ENCODE results near the gene SCRN2.
A peak's percentile ranks its signal among the peaks of the same experiment; 100 is the strongest.

The SCRN2 gene

DNA sequence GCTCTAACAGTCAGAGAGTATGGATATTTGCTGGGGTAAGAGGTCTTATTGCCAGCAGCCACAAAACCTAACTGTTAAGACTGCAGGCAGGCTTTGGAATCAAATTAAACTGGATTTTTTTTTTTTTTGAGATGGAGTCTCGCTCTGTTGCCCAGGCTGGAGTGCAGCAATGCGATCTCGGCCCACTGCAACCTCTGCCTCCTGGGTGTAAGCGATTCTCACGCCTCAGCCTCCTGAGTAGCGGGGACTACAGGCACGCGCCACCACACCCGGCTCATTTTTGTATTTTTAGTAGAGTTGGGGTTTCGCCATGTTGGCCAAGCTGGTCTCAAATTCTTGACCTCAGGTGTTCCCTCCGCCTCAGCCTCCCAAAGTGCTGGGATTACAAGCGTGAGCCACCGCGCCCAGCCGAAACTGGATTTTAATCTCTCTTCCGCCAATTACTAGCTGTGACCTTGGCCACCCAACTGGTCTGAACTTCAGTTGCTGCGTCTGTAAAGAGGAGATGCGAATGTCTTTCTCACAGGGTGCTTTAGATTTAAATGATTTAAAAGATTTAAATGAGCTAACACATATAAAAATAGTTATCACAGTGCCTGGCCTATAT lies 10.6 kb downstream of the SCRN2 start:
- no peak for TF ChIP-seq CTCF (IDR thresholded peaks at IDR 0.05)
- TF ChIP-seq ZFX (IDR thresholded peaks at IDR 0.05; ENCODE audit: borderline replicate concordance) = no peak
- peak overlapping the region; percentile 73 for H3K27ac ChIP-seq

GRCh38 chr17:47829870-47830269 lies 11.2 kb downstream of the SCRN2 start:
- TF ChIP-seq ZFX (IDR thresholded peaks at IDR 0.05; ENCODE audit: borderline replicate concordance) (no peak), CTCF (IDR thresholded peaks at IDR 0.05) (no peak)
- no peak overlapping the region for H3K27ac ChIP-seq

GRCh38 chr17:47823519-47823918 lies 17.6 kb downstream of the SCRN2 start:
- TF ChIP-seq CTCF (IDR thresholded peaks at IDR 0.05) (no peak), ZFX (IDR thresholded peaks at IDR 0.05; ENCODE audit: borderline replicate concordance) (no peak)
- no peak overlapping the region for H3K27ac ChIP-seq

GRCh38 chr17:47822785-47823184 lies 18.3 kb downstream of the SCRN2 start:
- TF ChIP-seq CTCF (IDR thresholded peaks at IDR 0.05) = no peak
- no peak for TF ChIP-seq ZFX (IDR thresholded peaks at IDR 0.05; ENCODE audit: borderline replicate concordance)
- H3K27ac ChIP-seq = no peak overlapping the region

DNA sequence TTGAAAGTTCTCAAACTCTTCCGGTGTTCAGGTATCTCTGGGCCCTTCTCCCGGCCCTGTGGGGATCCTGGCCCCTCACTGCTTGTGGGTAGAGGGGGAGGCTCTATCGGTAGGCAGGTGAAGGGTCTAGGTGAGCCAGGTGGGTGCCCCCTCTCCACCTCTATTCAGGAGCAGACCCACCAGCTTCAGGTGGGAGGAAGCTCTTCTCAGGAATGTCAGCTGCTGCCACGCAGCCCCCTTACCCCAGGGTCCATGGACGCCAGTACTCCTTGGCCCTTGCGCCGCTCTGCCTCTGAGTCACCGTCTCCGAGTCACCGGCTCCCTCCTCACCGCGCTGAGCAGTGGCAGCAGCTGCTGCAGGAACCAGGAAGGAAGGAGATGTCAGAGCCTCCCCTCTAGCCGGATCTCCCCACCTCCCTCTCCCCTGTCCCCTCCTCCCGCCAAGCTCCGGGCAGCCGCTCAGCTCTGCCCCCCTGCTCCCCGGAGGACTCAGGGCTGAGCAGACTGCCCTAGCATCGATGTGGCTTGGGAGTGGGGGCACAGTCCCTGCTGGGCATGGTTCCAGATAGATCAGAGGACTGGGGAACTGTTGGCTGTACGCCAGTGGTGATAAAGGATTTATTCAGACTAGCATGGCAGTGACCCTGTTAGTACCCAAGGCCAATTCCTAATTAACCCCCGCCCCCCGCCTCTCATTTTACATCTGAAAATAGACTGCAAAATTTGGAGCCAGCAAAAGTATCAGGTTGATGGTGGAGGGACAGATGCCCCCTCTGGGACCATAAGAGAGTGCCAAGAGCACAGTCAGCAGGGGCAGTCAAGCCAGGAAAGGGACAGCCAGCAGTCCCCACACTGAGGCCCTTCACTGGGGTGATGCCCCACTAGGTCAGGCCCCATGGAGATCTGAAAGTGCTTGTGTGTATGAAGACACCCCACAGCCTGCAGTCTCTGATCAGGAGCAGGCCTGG lies 19.4 kb downstream of the SCRN2 start, which contains the start of gene OSBPL7:
Gene OSBPL7 (minus strand): TSS at position 371 of the 968 bp plus-strand sequence. CDS start 1,516 bp downstream, outside the sequence.
- no peak within 1 kb of the TSS for H3K27ac ChIP-seq
- TF ChIP-seq CTCF (IDR thresholded peaks at IDR 0.05) (no peak), ZFX (IDR thresholded peaks at IDR 0.05; ENCODE audit: borderline replicate concordance) (no peak)

- no peak overlapping the region for H3K27ac ChIP-seq
- TF ChIP-seq ZFX (IDR thresholded peaks at IDR 0.05; ENCODE audit: borderline replicate concordance) (no peak), CTCF (IDR thresholded peaks at IDR 0.05) (no peak)
Measured at GRCh38 chr17:47821031-47821423, 20.0 kb downstream of the SCRN2 start.

Measured in 22Rv1 (cell line).